B cell (primary cell): ENCODE data around the gene MED25. TPM values are rescaled to one million over a fixed set of nuclear protein-coding genes. Genes with fewer than 3 reads are reported as not detected.

Source experiments
- ATAC-seq: fragments of 200-7000 bp; cut with Tn5 transposase; one replicate; pipeline ENCODE4 v1.10.0; 2021; ENCODE audit warnings: low read depth, mild to moderate bottlenecking, moderate number of reproducible peaks, moderate library complexity
- CTCF ChIA-PET: fragments of 350-600 bp; sonication (Branson Sonifier 250); formaldehyde crosslinking; loops from one replicate; lab custom pipeline; 2021; ENCODE audit warnings: antibody characterized with exemption, inconsistent platforms; lab: Charles Lee
- POLR2A ChIA-PET: fragments of 350-600 bp; sonication (Branson Sonifier 250); formaldehyde crosslinking; loops from one replicate; lab custom pipeline; 2021; ENCODE audit warnings: antibody characterized with exemption; lab: Charles Lee
- DNase-seq: peaks from one replicate; pipeline ENCODE4 v3.0.0; 2013
- H2AFZ ChIP-seq: 2 replicates; pipeline ENCODE4 v1.6.1; 2012; ENCODE audit warnings: mild to moderate bottlenecking, low read depth, low read length; ENCODE audit not compliant: insufficient read depth, poor library complexity, severe bottlenecking
- H3K27ac ChIP-seq, 2 donors: 1 replicate in 1 of 2; 2 replicates in 1 of 2; pipeline ENCODE4 v1.5.1; 2012 to 2013; ENCODE audit warnings: low read length in 2 of 2, mild to moderate bottlenecking in 2 of 2, moderate library complexity in 1 of 2
- H3K27me3 ChIP-seq, 4 experiments: fragments of 200-600 bp in 1 of 4; sonication (generic) in 1 of 4; replicated peaks in 1 of 4; 1 replicate in 2 of 4; 2 replicates in 2 of 4; pipeline versions ENCODE4 v1.6.1 to v1.7.0; 2013 to 2016; ENCODE audit warnings: low read length in 3 of 4, mild to moderate bottlenecking in 2 of 4, mixed read lengths in 1 of 4, moderate library complexity in 1 of 4; ENCODE audit not compliant: insufficient read depth in 4 of 4, control insufficient read depth in 3 of 4; ENCODE audit errors: control extremely low read depth in 1 of 4
- H3K36me3 ChIP-seq, 2 experiments: replicated peaks in 1 of 2; 1 replicate in 1 of 2; 2 replicates in 1 of 2; pipeline versions ENCODE4 v1.6.1 to v1.7.1; 2013; ENCODE audit warnings: low read length in 1 of 2; ENCODE audit not compliant: insufficient read depth in 2 of 2, control insufficient read depth in 1 of 2; ENCODE audit errors: control extremely low read depth in 1 of 2, extremely low read depth in 1 of 2
- H3K4me1 ChIP-seq, 2 donors: fragments of 200-600 bp in 1 of 2; sonication (generic) in 1 of 2; 1 replicate in 1 of 2; 2 replicates in 1 of 2; pipeline versions ENCODE4 v1.5.1 to v1.6.1; 2013 to 2017; ENCODE audit warnings: low read length in 2 of 2; ENCODE audit not compliant: control insufficient read depth in 2 of 2, insufficient read depth in 2 of 2
- H3K4me2 ChIP-seq: replicated peaks from 2 replicates; pipeline ENCODE3; 2012; ENCODE audit warnings: mild to moderate bottlenecking, low read depth, low read length; ENCODE audit not compliant: poor library complexity, severe bottlenecking
- H3K4me3 ChIP-seq, 5 experiments: fragments of 200-600 bp in 1 of 5; sonication (generic) in 1 of 5; 1 replicate in 3 of 5; 2 replicates in 2 of 5; pipeline versions ENCODE4 v1.5.1 to v1.7.0; 2011 to 2016; ENCODE audit warnings: low read length in 4 of 5, mild to moderate bottlenecking in 4 of 5, low read depth in 2 of 5, control low read depth in 1 of 5, moderate library complexity in 1 of 5; ENCODE audit not compliant: insufficient read depth in 1 of 5; ENCODE audit errors: control extremely low read depth in 1 of 5, extremely low read depth in 1 of 5
- H3K79me2 ChIP-seq: fragments of 200-600 bp; sonication (generic); one replicate; pipeline ENCODE4 v1.6.0; 2016; ENCODE audit warnings: low read length; ENCODE audit not compliant: control insufficient read depth, insufficient read depth
- H3K9ac ChIP-seq: fragments of 200-600 bp; sonication (generic); 2 replicates; pipeline ENCODE4 v1.6.1; 2017; ENCODE audit warnings: mild to moderate bottlenecking, low read length, moderate library complexity
- H3K9me3 ChIP-seq, 3 donors: one replicate each; pipeline versions ENCODE4 v1.6.1 to v1.7.1; 2013; ENCODE audit warnings: low read length in 2 of 3; ENCODE audit not compliant: control insufficient read depth in 2 of 3, insufficient read depth in 1 of 3; ENCODE audit errors: control extremely low read depth in 1 of 3
- H4K20me1 ChIP-seq: 2 replicates; pipeline ENCODE4 v1.6.0; 2012; ENCODE audit warnings: mild to moderate bottlenecking, low read length; ENCODE audit not compliant: insufficient read depth, control insufficient read depth, poor library complexity, severe bottlenecking
- H3K27ac Mint-ChIP-seq: one replicate; pipeline ENCODE4 v1.8.0; 2021; ENCODE audit warnings: mixed read lengths
- H3K27me3 Mint-ChIP-seq: one replicate; pipeline ENCODE4 v1.8.0; 2021; ENCODE audit warnings: mixed read lengths
- H3K4me1 Mint-ChIP-seq: one replicate; pipeline ENCODE4 v1.8.0; 2021; ENCODE audit warnings: mixed read lengths
- H3K4me3 Mint-ChIP-seq: one replicate; pipeline ENCODE4 v1.8.0; 2021; ENCODE audit warnings: mixed read lengths
- H3K9me3 Mint-ChIP-seq: one replicate; pipeline ENCODE4 v1.8.0; 2022; ENCODE audit warnings: mixed read lengths; ENCODE audit not compliant: insufficient read depth
- CTCF ChIP-seq: fragments of 200-600 bp; IDR thresholded peaks from one replicate; pipeline ENCODE4 v1.8.0; 2022; ENCODE audit warnings: antibody characterized with exemption, mild to moderate bottlenecking
- EZH2 ChIP-seq: IDR thresholded peaks from 2 replicates; pipeline ENCODE4 v1.6.1; 2012; ENCODE audit warnings: borderline replicate concordance, low read depth, mild to moderate bottlenecking, moderate library complexity, low read length; ENCODE audit not compliant: insufficient read depth, poor library complexity, severe bottlenecking
- WGBS: methylation state at CpG from one replicate; pipeline ENCODE4 v1.1.5; 2013; ENCODE audit warnings: missing lambda C conversion rate; ENCODE audit not compliant: insufficient coverage; 5-methylcytosine and 5-hydroxymethylcytosine counted together
- intact Hi-C: fragments of 100-400 bp; cut with micrococcal nuclease; formaldehyde crosslinking; loops from one replicate; pipeline ENCODE4 v1.10.0; 2022
- polyA plus RNA-seq: library from polyadenylated mRNA; depleted of rRNA; stranded (reverse); fragments of >200 nt; gene quantifications from 2 replicates; pipeline ENCODE4 v1.2.3, GENCODE V29; 2012
- total RNA-seq, 2 donors: library from RNA; stranded (reverse); fragments of 120-200 nt in 1 of 2; gene quantifications; 1 replicate in 1 of 2; 2 replicates in 1 of 2; pipeline versions ENCODE4 v1.2.3 to v1.2.4, GENCODE V29; 2013 to 2022

MED25 gene
- total and polyA plus RNA-seq, 2 donors (not counting 1 experiment from before 2014, with no cell fraction given) = 93.0 to 126 TPM

- H3K9me3 ChIP-seq = peaks cover 0 to 6% (median 0%) of the 10 kb centered on the region in 3 donors
- H3K4me3 ChIP-seq = no peak overlapping the region
- H3K4me1 ChIP-seq = peaks cover 46 to 65% of the 10 kb centered on the region in 2 donors
- TF ChIP-seq CTCF (no peak), EZH2 (no peak)
- H3K9ac ChIP-seq = no peak overlapping the region
- peak overlapping the region; percentile 59 for H3K4me2 ChIP-seq
- WGBS = 80% methylated on average over 2 of the region's 3 CpGs
- H3K27me3 ChIP-seq = no peaks in the 10 kb centered on the region
- no peaks in the 10 kb centered on the region for H3K9me3 Mint-ChIP-seq
- no peaks in the 10 kb centered on the region for H3K27me3 Mint-ChIP-seq
- no peaks in the 10 kb centered on the region for H3K36me3 ChIP-seq
- H4K20me1 ChIP-seq = no peaks in the 10 kb centered on the region
- POLR2A ChIA-PET = interaction anchor here (1.0 to 2.3 kb wide), 4 partner anchors 8 to 32 kb away, joined by 3 to 13 read pairs (median 5); partner anchors contain the start of genes AKT1S1, FUZ and TBC1D17
- H3K4me1 Mint-ChIP-seq = peaks cover 65% of the 10 kb centered on the region
- peak overlapping the region; percentile 42 for H3K4me3 Mint-ChIP-seq
- H3K27ac Mint-ChIP-seq = peak overlapping the region; percentile 84
- DNase-seq = no peak
- peaks cover 10% of the 10 kb centered on the region for H3K79me2 ChIP-seq
- CTCF ChIA-PET = no interaction called here
- ATAC-seq = no peak
- no peak overlapping the region for H2AFZ ChIP-seq
- peak overlapping the region in 1 of 2 donors; percentile 40 for H3K27ac ChIP-seq
- intact Hi-C loops = no loop called here
Measured at GRCh38 chr19:49845414-49845813, 27.3 kb downstream of the MED25 start.

GRCh38 chr19:49846408-49846807, 28.3 kb downstream of the MED25 start:
- H3K27ac ChIP-seq = no peak overlapping the region
- H2AFZ ChIP-seq = no peak overlapping the region
- Mint-ChIP-seq H3K4me1 (peaks cover 63% of the 10 kb centered on the region), H3K27me3 (no peaks in the 10 kb centered on the region), H3K9me3 (no peaks in the 10 kb centered on the region), H3K27ac (peak overlapping the region; percentile 32), H3K4me3 (no peak overlapping the region)
- intact Hi-C loops = no loop called here
- H3K4me2 ChIP-seq = no peak overlapping the region
- no peak for TF ChIP-seq CTCF
- no peak for TF ChIP-seq EZH2
- ChIA-PET CTCF (interaction anchor here (0.6 kb wide), 1 partner anchor 23 kb away, joined by 3 read pairs; no protein-coding TSS in a partner anchor), POLR2A (no interaction called here)
- no peak overlapping the region for H3K4me3 ChIP-seq
- H3K9ac ChIP-seq = no peak overlapping the region
- peaks cover 46 to 65% of the 10 kb centered on the region in 2 donors for H3K4me1 ChIP-seq
- DNase-seq (no peak), ATAC-seq (no peak)
- peaks cover 0 to 6% (median 0%) of the 10 kb centered on the region in 3 donors for H3K9me3 ChIP-seq
- H3K79me2 ChIP-seq = peaks cover 10% of the 10 kb centered on the region
- no peaks in the 10 kb centered on the region for H4K20me1 ChIP-seq
- WGBS = no CpG with 5 or more reads among the region's 5 CpGs
- no peaks in the 10 kb centered on the region for H3K27me3 ChIP-seq
- no peaks in the 10 kb centered on the region for H3K36me3 ChIP-seq
